CD8-positive, alpha-beta memory T cell (primary cell): Measurements from ENCODE around the gene CFAP53. TPM values are rescaled to one million over a fixed set of nuclear protein-coding genes. Genes with fewer than 3 reads are reported as not detected.

Experiments
- CTCF ChIA-PET: fragments of 350-600 bp; sonication (Branson Sonifier 250); formaldehyde crosslinking; loops from one replicate; lab custom pipeline; 2021; ENCODE audit warnings: antibody characterized with exemption; lab: Charles Lee
- POLR2A ChIA-PET: fragments of 350-600 bp; sonication (Branson Sonifier 250); formaldehyde crosslinking; loops from one replicate; lab custom pipeline; 2021; ENCODE audit warnings: antibody characterized with exemption; lab: Charles Lee
- DNase-seq, 5 donors: peaks; one replicate each; pipeline versions ENCODE4 v3.0.0 to v3.0.0-alpha.2; 2020 to 2022; ENCODE audit warnings: mixed read lengths in 1 of 5
- H3K27ac ChIP-seq: one replicate; pipeline ENCODE4 v1.7.0; 2013; ENCODE audit warnings: low read depth, mild to moderate bottlenecking, low read length, moderate library complexity
- H3K27me3 ChIP-seq: 2 replicates; pipeline ENCODE4 v1.7.0; 2013; ENCODE audit warnings: low read length, mild to moderate bottlenecking; ENCODE audit not compliant: insufficient read depth, poor library complexity, severe bottlenecking
- H3K36me3 ChIP-seq: 2 replicates; pipeline ENCODE4 v1.7.0; 2013; ENCODE audit warnings: mild to moderate bottlenecking, low read length, moderate library complexity; ENCODE audit not compliant: insufficient read depth
- H3K4me1 ChIP-seq: 2 replicates; pipeline ENCODE4 v1.7.0; 2013; ENCODE audit warnings: mild to moderate bottlenecking, low read length, moderate library complexity; ENCODE audit not compliant: insufficient read depth
- H3K4me3 ChIP-seq: 2 replicates; pipeline ENCODE4 v1.7.0; 2013; ENCODE audit warnings: mild to moderate bottlenecking, low read length
- H3K9me3 ChIP-seq: 2 replicates; pipeline ENCODE4 v1.7.0; 2013; ENCODE audit warnings: mild to moderate bottlenecking, low read length
- H3K27ac Mint-ChIP-seq, 8 donors: one replicate each; pipeline ENCODE4 v1.8.0; 2020 to 2021; ENCODE audit warnings: mixed read lengths in 8 of 8, mild to moderate bottlenecking in 6 of 8, inconsistent platforms in 3 of 8, moderate library complexity in 3 of 8
- H3K27me3 Mint-ChIP-seq, 2 donors: one replicate each; pipeline ENCODE4 v1.8.0; 2020 to 2021; ENCODE audit warnings: mixed read lengths in 2 of 2, mild to moderate bottlenecking in 1 of 2, moderate library complexity in 1 of 2
- H3K36me3 Mint-ChIP-seq, 3 donors: one replicate each; pipeline ENCODE4 v1.8.0; 2020 to 2021; ENCODE audit warnings: mixed read lengths in 3 of 3, inconsistent platforms in 1 of 3, mild to moderate bottlenecking in 1 of 3
- H3K4me1 Mint-ChIP-seq, 3 donors: one replicate each; pipeline ENCODE4 v1.8.0; 2020 to 2021; ENCODE audit warnings: mixed read lengths in 3 of 3, inconsistent platforms in 1 of 3, mild to moderate bottlenecking in 1 of 3
- H3K4me3 Mint-ChIP-seq, 7 donors: one replicate each; pipeline ENCODE4 v1.8.0; 2020 to 2021; ENCODE audit warnings: mixed read lengths in 7 of 7, mild to moderate bottlenecking in 6 of 7, moderate library complexity in 4 of 7, inconsistent platforms in 2 of 7
- H3K9me3 Mint-ChIP-seq, 5 donors: one replicate each; pipeline ENCODE4 v1.8.0; 2020 to 2022; ENCODE audit warnings: mixed read lengths in 5 of 5, mild to moderate bottlenecking in 3 of 5, moderate library complexity in 2 of 5, inconsistent platforms in 1 of 5
- polyA plus RNA-seq: library from polyadenylated mRNA; unstranded; fragments of 300-500 nt; fragmentation: Illumina TruSeq; gene quantifications from one replicate; pipeline ENCODE4 v1.2.3, GENCODE V29; 2021
- total RNA-seq, 2 experiments: library from RNA; stranded (reverse); gene quantifications; one replicate each; pipeline ENCODE4 v1.2.3, GENCODE V29; 2021

CFAP53 gene
- total and polyA plus RNA-seq, 3 experiments from 2014 or later: 0.49 to 0.53 TPM; not detected in 1

DNA sequence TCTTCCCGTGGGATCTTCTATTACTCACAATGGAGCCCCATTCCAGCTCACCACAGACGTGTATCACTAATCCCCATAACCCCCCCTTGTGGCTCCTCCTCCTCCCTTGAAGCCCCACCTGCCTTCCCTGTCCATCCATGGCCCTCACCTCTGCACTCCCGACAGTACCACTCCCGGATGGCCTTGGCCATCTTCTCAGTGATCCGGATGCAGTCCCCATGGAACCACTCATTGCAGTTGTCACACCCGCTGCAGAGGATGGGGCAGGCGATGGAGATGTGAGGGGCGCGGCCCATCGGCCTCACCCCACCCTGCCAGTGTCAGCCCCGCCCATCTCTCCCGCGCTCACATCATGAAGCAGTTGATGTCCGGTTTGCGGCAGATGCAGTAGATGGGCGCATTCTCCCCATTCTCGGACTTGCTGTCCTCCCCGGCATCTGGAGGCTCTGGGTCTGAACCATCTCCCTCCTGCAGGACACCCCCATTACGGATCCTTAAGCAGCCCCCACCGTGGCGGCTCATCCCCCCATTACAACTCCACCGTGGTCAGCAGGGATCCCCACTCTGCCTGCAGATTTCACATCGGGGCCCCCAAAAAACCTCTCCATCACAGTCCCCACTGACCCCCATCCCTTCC is 20.2 kb upstream of the CFAP53 start:
- CTCF ChIA-PET: no interaction called here
- Histone ChIP-seq H3K4me3 (peak overlapping the region; percentile 98), H3K4me1 (peaks cover 14% of the 10 kb centered on the region), H3K9me3 (no peaks in the 10 kb centered on the region), H3K36me3 (no peaks in the 10 kb centered on the region), H3K27ac (peak overlapping the region; percentile 97), H3K27me3 (no peaks in the 10 kb centered on the region)
- Mint-ChIP-seq H3K27ac (peak overlapping the region; percentile 84 to 100 (median 100)), H3K4me1 (peaks cover 23 to 45% (median 28%) of the 10 kb centered on the region in 3 donors), H3K9me3 (no peaks in the 10 kb centered on the region), H3K36me3 (peaks cover 13 to 59% (median 17%) of the 10 kb centered on the region in 3 donors), H3K4me3 (peak overlapping the region; percentile 89 to 99 (median 96)), H3K27me3 (peaks cover 0 to 1% of the 10 kb centered on the region in 2 donors)
- POLR2A ChIA-PET: no interaction called here
- peak in 1 of 5 donors; percentile 58 for DNase-seq

DNA sequence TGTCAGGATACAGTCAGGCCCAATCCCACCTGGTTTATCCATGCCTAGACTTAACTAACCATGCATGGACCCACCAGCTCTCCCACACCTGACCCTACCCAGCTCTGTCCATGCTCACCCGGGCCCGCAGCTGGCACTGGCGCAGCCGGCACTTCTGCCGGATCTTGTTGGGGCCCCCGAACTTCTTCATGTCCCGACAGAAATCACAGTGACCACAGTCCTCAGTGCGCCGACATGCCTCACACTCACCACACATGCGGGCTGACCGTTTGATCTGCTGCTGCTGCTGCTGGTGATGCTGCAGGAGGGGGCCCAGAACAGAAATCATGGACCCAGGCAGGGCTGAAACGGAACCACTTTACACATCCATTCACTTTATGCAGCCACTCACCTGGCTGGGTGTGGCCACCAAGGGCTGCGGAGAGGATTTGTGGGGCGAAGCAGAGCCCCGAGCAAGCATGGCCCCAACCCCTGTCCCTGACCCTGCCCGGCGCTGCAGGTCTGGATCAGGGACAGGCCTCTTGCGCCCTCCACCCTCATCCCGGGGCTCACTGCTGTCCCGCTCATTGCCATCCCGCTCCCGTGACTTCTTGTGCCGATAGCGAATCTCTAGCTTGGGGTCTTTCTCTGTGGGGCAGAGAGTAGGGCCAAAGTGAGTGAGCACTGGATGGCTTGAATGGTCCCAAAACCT is 19.5 kb upstream of the CFAP53 start:
- Histone ChIP-seq H3K9me3 (no peaks in the 10 kb centered on the region), H3K4me1 (peaks cover 16% of the 10 kb centered on the region), H3K4me3 (no peak overlapping the region), H3K27me3 (no peaks in the 10 kb centered on the region), H3K27ac (no peak overlapping the region), H3K36me3 (no peaks in the 10 kb centered on the region)
- peaks cover 0 to 1% of the 10 kb centered on the region in 2 donors for H3K27me3 Mint-ChIP-seq
- peaks cover 30 to 52% (median 34%) of the 10 kb centered on the region in 3 donors for H3K4me1 Mint-ChIP-seq
- DNase-seq: peak in 1 of 5 donors; percentile 48
- H3K27ac Mint-ChIP-seq: peak overlapping the region in 6 of 8 donors; percentile 78 to 100 (median 100)
- no peaks in the 10 kb centered on the region for H3K9me3 Mint-ChIP-seq
- CTCF ChIA-PET: no interaction called here
- peak overlapping the region; percentile 81 to 97 (median 96) for H3K4me3 Mint-ChIP-seq
- peaks cover 13 to 66% (median 17%) of the 10 kb centered on the region in 3 donors for H3K36me3 Mint-ChIP-seq
- POLR2A ChIA-PET: no interaction called here

DNA sequence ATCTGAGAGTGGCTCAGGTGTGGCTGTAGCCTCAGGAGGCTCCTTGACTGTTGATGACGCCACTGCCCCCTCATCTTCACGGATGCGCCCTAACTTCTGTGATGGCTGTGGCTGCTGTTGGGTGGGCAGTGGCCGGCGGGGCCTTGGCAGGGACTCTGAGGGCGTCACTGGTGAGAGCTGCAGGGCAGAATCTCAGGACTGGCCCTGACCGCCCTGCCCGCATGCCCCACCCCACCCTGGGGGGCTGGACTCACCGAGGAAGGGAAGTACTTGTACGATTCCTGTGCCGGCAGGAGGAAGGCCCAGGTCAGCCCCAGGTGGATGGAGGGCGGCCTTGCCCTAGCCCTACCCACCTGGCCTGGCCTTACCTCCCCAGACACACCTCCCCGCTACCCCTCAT is 18.8 kb upstream of the CFAP53 start:
- H3K27me3 Mint-ChIP-seq: peaks cover 0 to 1% of the 10 kb centered on the region in 2 donors
- DNase-seq: no peak
- ChIA-PET CTCF (no interaction called here), POLR2A (no interaction called here)
- H3K4me1 Mint-ChIP-seq: peaks cover 37 to 59% (median 41%) of the 10 kb centered on the region in 3 donors
- Histone ChIP-seq H3K27ac (no peak overlapping the region), H3K36me3 (no peaks in the 10 kb centered on the region), H3K9me3 (no peaks in the 10 kb centered on the region), H3K4me3 (no peak overlapping the region), H3K4me1 (peaks cover 23% of the 10 kb centered on the region), H3K27me3 (no peaks in the 10 kb centered on the region)
- no peak overlapping the region for H3K27ac Mint-ChIP-seq
- H3K36me3 Mint-ChIP-seq: peaks cover 13 to 73% (median 17%) of the 10 kb centered on the region in 3 donors
- peak overlapping the region in 3 of 7 donors; percentile 21 to 80 (median 53) for H3K4me3 Mint-ChIP-seq
- H3K9me3 Mint-ChIP-seq: no peaks in the 10 kb centered on the region

DNA sequence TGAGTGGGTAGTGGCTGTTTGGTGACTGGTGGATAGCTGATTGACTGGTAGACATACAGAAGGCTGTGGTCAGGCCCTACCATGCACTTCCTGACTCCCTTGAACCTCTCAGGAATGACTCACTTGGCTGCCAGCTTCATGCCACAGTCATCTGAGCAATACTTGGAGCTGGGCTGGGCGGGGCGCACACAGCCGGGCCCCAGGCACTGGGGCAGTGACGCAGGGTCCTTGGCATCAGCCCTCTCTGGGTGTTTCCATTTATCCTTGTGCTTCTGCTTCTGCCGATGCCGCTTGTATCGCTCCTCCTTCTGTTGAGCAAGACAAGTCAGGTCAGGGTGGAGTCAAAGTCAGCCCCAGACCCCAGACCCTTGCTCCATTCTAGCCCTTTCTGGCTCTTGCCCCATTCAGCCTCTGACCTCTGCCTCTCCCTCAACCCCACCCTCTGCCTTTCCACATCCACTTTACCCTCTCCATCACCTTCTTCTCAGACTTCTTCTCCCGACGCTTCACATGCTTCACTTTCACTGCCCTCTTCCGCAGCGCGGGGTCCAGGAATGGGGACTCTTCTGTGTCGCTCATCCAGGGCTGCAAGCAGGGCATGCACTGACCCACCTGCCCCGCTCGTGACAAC is 18.1 kb upstream of the CFAP53 start:
- ChIA-PET POLR2A (no interaction called here), CTCF (no interaction called here)
- DNase-seq: no peak
- no peaks in the 10 kb centered on the region for H3K9me3 Mint-ChIP-seq
- H3K9me3 ChIP-seq: no peaks in the 10 kb centered on the region
- peaks cover 0 to 1% of the 10 kb centered on the region in 2 donors for H3K27me3 Mint-ChIP-seq
- H3K27ac Mint-ChIP-seq: peak overlapping the region in 4 of 8 donors; percentile 15 to 89 (median 71)
- no peaks in the 10 kb centered on the region for H3K27me3 ChIP-seq
- H3K4me3 Mint-ChIP-seq: peak overlapping the region; percentile 9 to 81 (median 68)
- H3K4me1 Mint-ChIP-seq: peaks cover 41 to 64% (median 44%) of the 10 kb centered on the region in 3 donors
- H3K36me3 ChIP-seq: no peaks in the 10 kb centered on the region
- no peak overlapping the region for H3K4me3 ChIP-seq
- peaks cover 30% of the 10 kb centered on the region for H3K4me1 ChIP-seq
- peaks cover 13 to 74% (median 17%) of the 10 kb centered on the region in 3 donors for H3K36me3 Mint-ChIP-seq
- H3K27ac ChIP-seq: no peak overlapping the region

DNA sequence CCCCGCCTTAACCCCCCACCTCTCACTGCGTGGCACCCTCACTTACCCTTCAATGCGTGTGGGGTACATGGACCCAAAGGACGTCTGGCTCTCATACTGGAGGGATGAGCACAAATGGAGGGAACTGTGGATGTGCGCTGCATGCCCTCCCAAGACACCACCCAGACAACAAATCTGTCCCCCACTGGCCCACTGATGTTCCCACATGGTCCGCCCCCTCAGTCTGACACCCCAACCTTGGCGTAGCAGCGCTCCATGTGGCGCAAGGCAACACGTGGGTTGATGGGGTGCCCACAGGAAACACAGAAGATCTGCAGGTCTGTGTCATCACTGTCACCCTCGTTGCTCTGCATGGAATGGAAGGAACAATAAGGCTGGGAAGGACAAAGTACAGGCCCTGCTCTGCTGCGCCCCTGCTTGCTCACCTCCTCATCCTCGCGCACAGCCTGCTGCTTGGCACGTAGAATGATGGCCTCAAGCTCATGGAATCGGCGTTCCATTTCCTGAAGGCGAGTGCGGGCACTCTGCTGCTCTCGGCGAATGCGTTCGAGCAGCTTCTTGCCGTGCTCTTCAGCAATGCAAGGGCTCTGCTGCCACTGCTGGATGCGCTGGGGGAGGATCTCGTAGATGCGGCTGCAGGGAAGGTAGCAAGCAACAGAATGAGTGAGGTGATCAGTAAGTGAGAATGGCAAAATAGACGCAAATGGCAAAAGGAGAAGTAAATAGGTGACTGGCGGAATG is 17.3 kb upstream of the CFAP53 start:
- H3K4me3 ChIP-seq: no peak overlapping the region
- H3K27me3 ChIP-seq: no peaks in the 10 kb centered on the region
- Mint-ChIP-seq H3K36me3 (peaks cover 13 to 82% (median 17%) of the 10 kb centered on the region in 3 donors), H3K4me1 (peaks cover 46 to 66% (median 47%) of the 10 kb centered on the region in 3 donors), H3K9me3 (no peaks in the 10 kb centered on the region), H3K4me3 (peak overlapping the region; percentile 9 to 98 (median 67)), H3K27me3 (peaks cover 0 to 1% of the 10 kb centered on the region in 2 donors), H3K27ac (peak overlapping the region in 7 of 8 donors; percentile 3 to 89 (median 66))
- ChIA-PET POLR2A (no interaction called here), CTCF (no interaction called here)
- peaks cover 37% of the 10 kb centered on the region for H3K4me1 ChIP-seq
- no peaks in the 10 kb centered on the region for H3K9me3 ChIP-seq
- no peak overlapping the region for H3K27ac ChIP-seq
- H3K36me3 ChIP-seq: no peaks in the 10 kb centered on the region
- peak in 1 of 5 donors; percentile 61 for DNase-seq

DNA sequence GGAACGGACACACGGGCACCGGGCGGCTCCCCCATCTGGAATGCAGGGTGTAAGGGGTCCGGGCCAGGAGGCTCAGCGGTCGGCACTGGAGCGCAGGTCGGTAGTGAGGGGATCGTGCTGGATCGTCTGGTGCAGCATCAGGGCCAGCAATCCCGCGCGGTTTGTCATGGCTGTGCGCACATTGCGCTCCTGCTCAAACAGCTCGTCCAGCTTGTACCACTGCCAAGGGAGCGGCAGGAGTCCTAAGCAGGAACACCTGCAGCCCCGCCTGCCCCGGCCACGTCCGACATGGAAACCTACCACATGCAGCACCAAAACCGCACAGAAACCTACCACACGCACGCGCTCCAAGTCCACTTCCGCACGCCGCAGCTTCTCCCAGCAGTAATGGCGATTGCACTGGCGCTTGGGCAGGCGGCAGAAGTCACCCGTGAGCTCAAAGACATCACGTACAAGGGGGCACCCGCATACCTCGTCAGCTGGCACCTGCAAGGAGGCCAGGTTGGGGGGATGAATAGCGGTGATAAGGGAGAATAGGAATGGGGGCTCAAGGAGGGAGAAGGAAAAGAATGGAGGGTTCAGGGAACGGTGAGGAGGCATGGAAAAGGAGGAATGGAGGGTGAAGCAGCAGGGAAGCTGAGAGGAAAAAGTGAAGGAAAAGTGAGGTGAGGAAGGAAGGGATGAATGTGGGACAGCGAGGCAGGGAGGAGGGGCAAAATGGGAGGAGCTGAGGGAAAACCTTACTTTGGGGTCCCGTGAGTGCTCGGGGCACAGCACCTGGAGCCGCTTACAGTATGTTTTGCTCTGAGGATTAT is 16.4 kb upstream of the CFAP53 start:
- Histone ChIP-seq H3K9me3 (no peaks in the 10 kb centered on the region), H3K4me1 (peaks cover 39% of the 10 kb centered on the region), H3K36me3 (no peaks in the 10 kb centered on the region), H3K27me3 (no peaks in the 10 kb centered on the region), H3K27ac (no peak overlapping the region), H3K4me3 (no peak overlapping the region)
- Mint-ChIP-seq H3K9me3 (no peaks in the 10 kb centered on the region), H3K36me3 (peaks cover 13 to 83% (median 17%) of the 10 kb centered on the region in 3 donors), H3K27ac (peak overlapping the region in 6 of 8 donors; percentile 26 to 89 (median 58)), H3K4me1 (peaks cover 48 to 67% (median 53%) of the 10 kb centered on the region in 3 donors), H3K4me3 (peak overlapping the region; percentile 48 to 98 (median 95)), H3K27me3 (peaks cover 0 to 1% of the 10 kb centered on the region in 2 donors)
- peak in 1 of 5 donors; percentile 61 for DNase-seq
- POLR2A ChIA-PET: interaction anchor here (1.7 kb wide), 1 partner anchor 16 kb away, joined by 10 read pairs; the partner anchor contains the start of gene CFAP53
- CTCF ChIA-PET: interaction anchor here (1.9 kb wide), 1 partner anchor 74 kb away, joined by 12 read pairs; no protein-coding TSS in a partner anchor
